ENCODE results near the gene TNFSF9.

DNA sequence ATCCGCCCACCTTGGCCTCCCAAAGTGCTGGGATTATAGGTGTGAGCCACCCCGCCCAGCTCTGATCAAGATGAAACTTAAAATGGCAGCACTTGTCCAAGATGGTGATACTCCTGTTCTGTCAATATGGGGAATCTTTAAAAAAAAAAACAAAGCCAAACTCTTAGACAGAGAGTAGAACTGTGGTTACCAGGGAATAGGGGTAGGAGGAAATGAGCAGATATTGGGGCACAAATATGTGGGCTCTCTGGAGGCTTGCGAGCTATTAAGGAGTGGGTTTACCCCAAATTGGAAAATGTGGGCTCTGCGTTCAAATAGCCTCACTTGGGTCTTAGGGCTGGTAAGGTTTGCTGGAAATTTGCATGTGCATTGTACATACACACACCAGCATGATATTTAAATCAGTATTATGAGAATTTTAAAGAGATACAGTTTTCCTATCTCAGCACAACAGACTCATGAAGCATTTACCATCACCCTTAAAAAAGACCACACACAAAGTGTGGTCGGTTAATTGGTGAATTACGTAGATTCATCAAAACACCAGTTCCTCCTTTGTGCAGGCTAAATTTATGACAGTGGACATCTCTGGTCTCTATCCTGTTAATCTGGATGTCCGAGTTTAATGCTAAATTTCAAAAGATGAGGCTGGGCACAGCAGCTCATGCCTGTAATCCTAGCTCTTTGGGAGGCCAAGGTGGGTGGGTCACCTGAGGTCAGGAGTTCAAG is 48.8 kb downstream of the TNFSF9 start:
- TF ChIP-seq, protein P1, sequence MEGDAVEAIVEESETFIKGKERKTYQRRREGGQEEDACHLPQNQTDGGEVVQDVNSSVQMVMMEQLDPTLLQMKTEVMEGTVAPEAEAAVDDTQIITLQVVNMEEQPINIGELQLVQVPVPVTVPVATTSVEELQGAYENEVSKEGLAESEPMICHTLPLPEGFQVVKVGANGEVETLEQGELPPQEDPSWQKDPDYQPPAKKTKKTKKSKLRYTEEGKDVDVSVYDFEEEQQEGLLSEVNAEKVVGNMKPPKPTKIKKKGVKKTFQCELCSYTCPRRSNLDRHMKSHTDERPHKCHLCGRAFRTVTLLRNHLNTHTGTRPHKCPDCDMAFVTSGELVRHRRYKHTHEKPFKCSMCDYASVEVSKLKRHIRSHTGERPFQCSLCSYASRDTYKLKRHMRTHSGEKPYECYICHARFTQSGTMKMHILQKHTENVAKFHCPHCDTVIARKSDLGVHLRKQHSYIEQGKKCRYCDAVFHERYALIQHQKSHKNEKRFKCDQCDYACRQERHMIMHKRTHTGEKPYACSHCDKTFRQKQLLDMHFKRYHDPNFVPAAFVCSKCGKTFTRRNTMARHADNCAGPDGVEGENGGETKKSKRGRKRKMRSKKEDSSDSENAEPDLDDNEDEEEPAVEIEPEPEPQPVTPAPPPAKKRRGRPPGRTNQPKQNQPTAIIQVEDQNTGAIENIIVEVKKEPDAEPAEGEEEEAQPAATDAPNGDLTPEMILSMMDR (IDR thresholded peaks at IDR 0.05) = no peak
- TF ChIP-seq POLR2AphosphoS5 (IDR thresholded peaks at IDR 0.05) = no peak
- no peak for TF ChIP-seq POLR2A (IDR thresholded peaks at IDR 0.05; ENCODE audit: low read depth)

All from esophagus muscularis mucosa (tissue), 3 donors.